Measurements from ENCODE around the gene ZNF559. TPM values are rescaled to one million over a fixed set of nuclear protein-coding genes. Genes with fewer than 3 reads are reported as not detected.
"Not testable (repeated sequence)": the region's sequence is repeated elsewhere in the genome, so short reads cannot be mapped to it uniquely, and the experiment has no call there.

The ZNF559 gene
- total RNA-seq: 1.5 TPM

DNA sequence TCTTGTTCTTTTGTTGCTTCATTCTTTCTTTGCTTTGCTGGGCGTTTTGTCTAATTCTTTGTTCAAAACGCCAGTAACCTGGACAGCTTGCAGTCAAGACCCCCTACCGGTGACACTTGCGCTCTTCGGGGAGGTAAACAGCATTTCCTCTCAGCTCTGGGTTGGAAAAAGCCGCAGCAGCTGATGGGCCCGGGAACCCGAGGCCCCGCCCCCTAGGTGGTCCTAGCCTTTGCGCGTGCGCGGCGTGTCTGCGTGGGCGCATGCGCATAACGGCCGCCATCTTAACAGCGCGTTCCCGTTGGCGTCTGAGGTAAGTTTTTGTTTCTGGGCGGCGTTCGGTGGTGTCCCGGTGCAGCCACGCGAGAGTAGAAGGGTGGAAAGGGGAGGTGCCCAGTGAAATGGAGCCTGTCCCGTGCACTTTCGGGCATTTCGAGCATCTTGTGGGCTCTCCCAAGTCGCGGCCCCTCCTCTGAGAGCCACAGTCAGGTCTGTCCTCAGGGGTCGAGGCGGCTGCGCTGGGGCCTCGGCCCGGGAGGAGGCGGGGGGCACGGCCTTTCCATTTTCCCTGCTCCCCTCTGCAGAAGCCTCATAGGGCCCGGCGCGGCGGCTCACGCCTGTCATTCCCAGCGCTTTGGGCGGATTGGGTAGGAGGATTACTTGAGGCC is at the start of gene ZNF559:
ZNF559 (plus strand) TSS at position 261 of the 665 bp plus-strand sequence. CDS start 14,371 bp downstream, outside the sequence.
- Histone ChIP-seq H3K9me3 (peaks cover 13 to 40% of the 10 kb centered on the region in 2 donors), H3K27me3 (no peaks in the 10 kb centered on the region), H3K27ac (peak within 1 kb of the TSS; percentile 87 to 90), H3K4me1 (peaks cover 0 to 7% of the 10 kb centered on the region in 2 donors), H3K36me3 (peaks cover 7 to 11% of the 10 kb centered on the region in 2 donors), H3K4me3 (peak within 1 kb of the TSS; percentile 72 to 76)
- peak; percentile 70 to 96 for DNase-seq (ENCODE audit: low spot score in 2 of 2)
- TF ChIP-seq, protein P1, sequence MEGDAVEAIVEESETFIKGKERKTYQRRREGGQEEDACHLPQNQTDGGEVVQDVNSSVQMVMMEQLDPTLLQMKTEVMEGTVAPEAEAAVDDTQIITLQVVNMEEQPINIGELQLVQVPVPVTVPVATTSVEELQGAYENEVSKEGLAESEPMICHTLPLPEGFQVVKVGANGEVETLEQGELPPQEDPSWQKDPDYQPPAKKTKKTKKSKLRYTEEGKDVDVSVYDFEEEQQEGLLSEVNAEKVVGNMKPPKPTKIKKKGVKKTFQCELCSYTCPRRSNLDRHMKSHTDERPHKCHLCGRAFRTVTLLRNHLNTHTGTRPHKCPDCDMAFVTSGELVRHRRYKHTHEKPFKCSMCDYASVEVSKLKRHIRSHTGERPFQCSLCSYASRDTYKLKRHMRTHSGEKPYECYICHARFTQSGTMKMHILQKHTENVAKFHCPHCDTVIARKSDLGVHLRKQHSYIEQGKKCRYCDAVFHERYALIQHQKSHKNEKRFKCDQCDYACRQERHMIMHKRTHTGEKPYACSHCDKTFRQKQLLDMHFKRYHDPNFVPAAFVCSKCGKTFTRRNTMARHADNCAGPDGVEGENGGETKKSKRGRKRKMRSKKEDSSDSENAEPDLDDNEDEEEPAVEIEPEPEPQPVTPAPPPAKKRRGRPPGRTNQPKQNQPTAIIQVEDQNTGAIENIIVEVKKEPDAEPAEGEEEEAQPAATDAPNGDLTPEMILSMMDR (IDR thresholded peaks at IDR 0.05): peak in 2 of 3 experiments; percentile 22 to 29
- intact Hi-C loops (cut with DNase I): loop anchor here (1.0 to 5.0 kb wide), 6 partner anchors 14 to 492 kb away; partner anchors contain the start of genes MBD3L1, ZNF266, ZNF426 and ZNF558

DNA sequence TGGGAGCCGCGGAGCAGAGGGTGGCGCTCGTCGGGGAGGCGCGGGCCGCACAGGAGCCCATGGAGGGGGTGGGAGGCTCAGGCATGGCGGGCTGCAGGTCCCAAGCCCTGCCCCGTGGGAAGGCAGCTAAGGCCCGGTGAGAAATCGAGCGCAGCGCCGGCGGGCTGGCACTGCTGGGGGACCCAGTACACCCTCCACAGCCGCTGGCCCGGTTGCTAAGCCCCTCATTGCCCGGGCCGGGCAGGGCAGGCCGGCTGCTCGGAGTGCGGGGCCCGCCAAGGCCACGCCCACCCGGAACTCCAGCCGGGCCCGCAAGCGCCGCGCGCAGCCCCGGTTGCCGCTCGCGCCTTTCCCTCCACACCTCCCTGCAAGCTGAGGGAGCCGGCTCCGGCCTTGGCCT is 40.5 kb upstream of the ZNF559 start:
- Histone ChIP-seq H3K9me3 (peaks cover 61 to 98% of the 10 kb centered on the region in 2 donors), H3K36me3 (peaks cover 0 to 11% of the 10 kb centered on the region in 2 donors), H3K4me3 (peak overlapping the region in 1 of 2 donors; percentile 25)
- H3K27ac ChIP-seq; H3K4me1 ChIP-seq; H3K27me3 ChIP-seq; DNase-seq (ENCODE audit: low spot score in 2 of 2); intact Hi-C loops (cut with DNase I): not testable (repeated sequence)

DNA sequence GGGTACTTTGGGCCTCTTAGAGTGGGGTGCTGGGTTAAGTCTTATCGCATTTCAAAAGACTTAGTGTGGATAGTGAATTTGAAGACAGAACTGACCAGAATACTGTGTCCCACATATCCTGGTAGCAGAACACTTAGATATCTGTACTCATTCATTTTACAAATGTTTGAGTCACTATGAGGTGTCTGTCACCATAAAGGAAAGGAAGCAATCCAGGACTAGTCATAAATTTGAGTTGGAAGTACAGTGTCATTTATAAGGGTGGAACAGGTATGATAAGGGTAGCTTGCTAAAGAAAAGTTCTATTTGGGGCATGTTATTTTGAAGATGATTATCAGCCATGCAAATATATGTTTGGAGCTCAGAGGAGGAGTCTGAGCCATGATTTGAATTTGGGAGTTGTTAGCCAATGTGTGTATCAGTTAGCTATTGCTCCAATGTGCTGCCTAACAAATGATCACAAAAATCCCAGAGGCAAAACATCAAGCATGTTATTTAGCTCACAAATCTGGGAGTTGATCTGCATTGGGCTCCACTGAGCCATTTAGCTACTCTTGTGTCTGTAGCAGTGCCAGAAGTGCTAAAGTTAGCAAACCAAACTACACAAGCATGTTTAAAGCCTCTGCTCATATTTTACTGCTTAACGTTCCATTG is 34.6 kb upstream of the ZNF559 start:
- TF ChIP-seq, protein P1 (IDR thresholded peaks at IDR 0.05): no peak
- Histone ChIP-seq H3K9me3 (peaks cover 86 to 100% of the 10 kb centered on the region in 2 donors), H3K36me3 (peaks cover 30 to 56% of the 10 kb centered on the region in 2 donors), H3K27ac (no peak overlapping the region), H3K27me3 (no peaks in the 10 kb centered on the region), H3K4me1 (no peaks in the 10 kb centered on the region), H3K4me3 (no peak overlapping the region)
- no peak for DNase-seq (ENCODE audit: low spot score in 2 of 2)
- intact Hi-C loops (cut with DNase I): no loop called here

DNA sequence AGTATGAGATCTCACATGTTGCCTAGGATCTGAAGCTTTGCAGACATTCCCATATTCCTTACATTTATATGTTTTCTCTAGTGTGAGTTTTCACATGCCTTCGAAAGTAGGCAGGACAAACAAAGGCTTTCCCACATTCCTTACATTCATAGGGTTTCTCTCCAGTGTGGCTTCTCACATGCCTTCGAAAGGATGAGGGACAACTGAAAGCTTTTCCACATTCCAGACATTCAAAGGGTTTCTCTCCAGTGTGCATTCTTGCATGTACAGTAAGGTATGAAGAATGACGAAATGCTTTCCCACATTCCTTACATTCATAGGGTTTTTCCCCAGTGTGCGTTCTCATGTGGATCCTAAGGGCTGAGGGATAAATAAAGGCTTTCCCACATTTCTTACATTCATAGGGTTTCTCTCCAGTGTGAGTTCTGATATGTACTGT is 28.5 kb upstream of the ZNF559 start:
- H3K4me3 ChIP-seq: no peak overlapping the region
- TF ChIP-seq, protein P1 (IDR thresholded peaks at IDR 0.05): no peak
- intact Hi-C loops (cut with DNase I): loop anchor here (10.0 kb wide), 1 partner anchor 49 kb away; no protein-coding TSS in a partner anchor
- H3K9me3 ChIP-seq: peaks cover 96 to 100% of the 10 kb centered on the region in 2 donors
- DNase-seq (ENCODE audit: low spot score in 2 of 2): no peak
- no peaks in the 10 kb centered on the region for H3K27me3 ChIP-seq
- no peaks in the 10 kb centered on the region for H3K4me1 ChIP-seq
- H3K27ac ChIP-seq: no peak overlapping the region
- peaks cover 82 to 91% of the 10 kb centered on the region in 2 donors for H3K36me3 ChIP-seq

DNA sequence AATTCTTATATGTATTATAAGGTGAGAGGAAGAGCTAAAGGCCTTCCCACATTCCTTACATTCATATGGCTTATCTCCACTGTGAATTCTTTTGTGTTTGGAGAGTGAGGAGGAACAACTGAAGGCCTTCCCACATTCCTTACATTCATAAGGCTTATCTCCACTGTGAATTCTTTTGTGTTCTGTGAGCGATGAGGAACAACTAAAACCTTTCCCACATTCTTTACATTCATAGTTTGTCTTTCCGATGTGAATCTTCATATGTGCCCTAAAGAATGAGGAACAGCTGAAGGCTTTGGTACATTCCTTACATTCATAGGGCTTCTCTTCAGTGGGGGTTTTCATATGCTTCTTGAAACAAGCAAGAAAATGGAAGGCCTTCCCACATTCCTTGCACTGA is 27.6 kb upstream of the ZNF559 start:
- peaks cover 96 to 100% of the 10 kb centered on the region in 2 donors for H3K9me3 ChIP-seq
- H3K27me3 ChIP-seq: no peaks in the 10 kb centered on the region
- H3K36me3 ChIP-seq: peaks cover 91 to 100% of the 10 kb centered on the region in 2 donors
- DNase-seq (ENCODE audit: low spot score in 2 of 2): no peak
- no peaks in the 10 kb centered on the region for H3K4me1 ChIP-seq
- intact Hi-C loops (cut with DNase I): loop anchor here (10.0 kb wide), 1 partner anchor 48 kb away; no protein-coding TSS in a partner anchor
- H3K4me3 ChIP-seq: peak overlapping the region in 1 of 2 donors; percentile 9
- no peak overlapping the region for H3K27ac ChIP-seq
- TF ChIP-seq, protein P1 (IDR thresholded peaks at IDR 0.05): no peak

DNA sequence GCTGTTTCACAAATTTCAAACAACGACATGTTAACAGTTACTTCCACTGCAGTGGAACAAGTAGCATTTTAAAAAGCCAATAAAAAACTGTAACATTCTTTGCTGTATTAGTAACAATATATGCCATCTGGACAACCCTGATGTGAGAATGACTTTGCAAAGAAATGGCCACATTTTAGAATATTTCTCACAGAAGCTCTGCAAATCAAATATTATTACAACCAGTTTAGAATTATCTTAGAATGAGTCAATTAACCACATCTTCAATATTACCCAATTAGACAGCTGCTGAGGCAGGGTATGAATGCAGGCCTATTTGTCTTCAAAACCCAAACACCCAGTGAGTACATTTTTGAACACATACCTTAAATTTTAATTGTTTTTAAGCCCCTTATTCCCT is 17.5 kb upstream of the ZNF559 start:
- intact Hi-C loops (cut with DNase I): no loop called here

More for the DNA sequence above, 17.5 kb upstream of the ZNF559 start:
- peaks cover 30 to 41% of the 10 kb centered on the region in 2 donors for H3K36me3 ChIP-seq
- TF ChIP-seq, protein P1 (IDR thresholded peaks at IDR 0.05): no peak
- H3K9me3 ChIP-seq: peaks cover 19 to 46% of the 10 kb centered on the region in 2 donors
- no peak for DNase-seq (ENCODE audit: low spot score in 2 of 2)
- H3K27ac ChIP-seq: no peak overlapping the region
- no peak overlapping the region for H3K4me3 ChIP-seq
- H3K27me3 ChIP-seq: no peaks in the 10 kb centered on the region
- peaks cover 0 to 5% of the 10 kb centered on the region in 2 donors for H3K4me1 ChIP-seq
